Stimulated activated CD4-positive, alpha-beta T cell treated with anti-CD3 and anti-CD28 coated beads, Interleukin-1b, Interleukin-23, amount 100 ng/mL, for 24 hours (primary cell): Measurements from ENCODE around the gene ARID5B.

Experiments
- DNase-seq, 4 experiments: peaks; one replicate each; pipeline ENCODE4 v3.0.0-alpha.2; 2020; ENCODE audit warnings: low read depth in 4 of 4, low spot score in 1 of 4

Gene ARID5B

GRCh38 chr10:61933859-61934555 is 32.5 kb downstream of the ARID5B start:
- DNase-seq = no peak

GRCh38 chr10:61935077-61935476 is 33.6 kb downstream of the ARID5B start:
- no peak for DNase-seq

- DNase-seq = no peak
Measured at GRCh38 chr10:61936770-61937169, 35.3 kb downstream of the ARID5B start.

- no peak for DNase-seq
Measured at GRCh38 chr10:61937631-61938351, 36.3 kb downstream of the ARID5B start.

GRCh38 chr10:61939902-61940301 is 38.4 kb downstream of the ARID5B start:
- no peak for DNase-seq

- DNase-seq = no peak
Measured at GRCh38 chr10:61941202-61941681, 39.7 kb downstream of the ARID5B start.

- no peak for DNase-seq
Measured at GRCh38 chr10:61942604-61943461, 41.3 kb downstream of the ARID5B start.

- DNase-seq = no peak
Measured at GRCh38 chr10:61943674-61944378, 42.3 kb downstream of the ARID5B start.

- no peak for DNase-seq
Measured at GRCh38 chr10:61944410-61945147, 43.1 kb downstream of the ARID5B start.

GRCh38 chr10:61949687-61950086 is 48.2 kb downstream of the ARID5B start:
- DNase-seq = no peak

- no peak for DNase-seq
Measured at GRCh38 chr10:61950449-61951143, 49.1 kb downstream of the ARID5B start.

- DNase-seq = no peak
Measured at GRCh38 chr10:61951144-61951483, 49.6 kb downstream of the ARID5B start.

GRCh38 chr10:61952028-61952674 is 50.7 kb downstream of the ARID5B start:
- DNase-seq = no peak

- DNase-seq = no peak
Measured at GRCh38 chr10:61953183-61953582, 51.7 kb downstream of the ARID5B start.

- DNase-seq = no peak
Measured at GRCh38 chr10:61957806-61958205, 56.3 kb downstream of the ARID5B start.

- DNase-seq = no peak
Measured at GRCh38 chr10:61958311-61958710, 56.8 kb downstream of the ARID5B start.

- DNase-seq = no peak
Measured at GRCh38 chr10:61958805-61959204, 57.3 kb downstream of the ARID5B start.

GRCh38 chr10:61959814-61960213 is 58.3 kb downstream of the ARID5B start:
- no peak for DNase-seq

- no peak for DNase-seq
Measured at GRCh38 chr10:61960396-61961120, 59.1 kb downstream of the ARID5B start.
